NOMO-1 treated with dmso at 0.1 percent for 144 hours (cell line): Measurements from ENCODE around the gene CPT2.

ENCODE experiments used
- DNase-seq: peaks from one replicate; lab custom pipeline; 2025; ENCODE audit not compliant: unreplicated experiment; lab: John Stamatoyannopoulos, UW

The CPT2 gene

GRCh38 chr1:53214376-53214940 is 17.8 kb downstream of the CPT2 start:
- DNase-seq, result no peak

- DNase-seq, result no peak
Observed at GRCh38 chr1:53218201-53218600, 21.6 kb downstream of the CPT2 start.

GRCh38 chr1:53219711-53220110 is 23.1 kb downstream of the CPT2 start:
- DNase-seq, result no peak

- peak; percentile 88 for DNase-seq
Observed at GRCh38 chr1:53220171-53220961, 23.7 kb downstream of the CPT2 start, which contains the start of gene CZIB. CZIB (minus strand) TSS chr1:53220634; CDS start chr1:53220575, 59 bp downstream.

- DNase-seq, result no peak
Observed at GRCh38 chr1:53220962-53221286, 24.3 kb downstream of the CPT2 start.

GRCh38 chr1:53237638-53238037 is 41.0 kb downstream of the CPT2 start:
- DNase-seq, result no peak

- DNase-seq, result peak; percentile 96
Observed at GRCh38 chr1:53238197-53239155, 41.9 kb downstream of the CPT2 start, which contains the start of gene MAGOH. MAGOH (minus strand) TSS chr1:53238518; CDS start chr1:53238448, 70 bp downstream.

- DNase-seq, result no peak
Observed at GRCh38 chr1:53241828-53242227, 45.2 kb downstream of the CPT2 start.

GRCh38 chr1:53242381-53242780 is 45.8 kb downstream of the CPT2 start:
- DNase-seq, result no peak

GRCh38 chr1:53244141-53244540 is 47.5 kb downstream of the CPT2 start:
- no peak for DNase-seq

- no peak for DNase-seq
Observed at GRCh38 chr1:53246261-53247134, 49.9 kb downstream of the CPT2 start.

GRCh38 chr1:53249706-53250105 is 53.1 kb downstream of the CPT2 start:
- no peak for DNase-seq

- DNase-seq, result no peak
Observed at GRCh38 chr1:53250325-53250724, 53.7 kb downstream of the CPT2 start.

GRCh38 chr1:53254011-53254640 is 57.5 kb downstream of the CPT2 start:
- DNase-seq, result no peak

GRCh38 chr1:53255031-53255430 is 58.4 kb downstream of the CPT2 start:
- DNase-seq, result no peak

- no peak for DNase-seq
Observed at GRCh38 chr1:53256511-53257453, 60.2 kb downstream of the CPT2 start.

- no peak for DNase-seq
Observed at GRCh38 chr1:53257454-53258081, 60.9 kb downstream of the CPT2 start.

GRCh38 chr1:53258216-53258615 is 61.6 kb downstream of the CPT2 start:
- no peak for DNase-seq

- no peak for DNase-seq
Observed at GRCh38 chr1:53259932-53260331, 63.3 kb downstream of the CPT2 start.
